ENCODE results near the gene PRDM5. TPM values are rescaled to one million over a fixed set of nuclear protein-coding genes. Genes with fewer than 3 reads are reported as not detected.

Gene PRDM5
- total and polyA plus RNA-seq, 7 donors = 0.56 to 3.4 (median 2.2) TPM

GRCh38 chr4:120760047-120760446, 162.5 kb downstream of the PRDM5 start:
- Histone ChIP-seq H3K4me1 (no peaks in the 10 kb centered on the region), H3K9me3 (no peaks in the 10 kb centered on the region), H3K27ac (no peak overlapping the region), H3K36me3 (ENCODE audit: insufficient read depth in 1 of 2, low read depth in 1 of 2) (no peaks in the 10 kb centered on the region), H3K4me3 (no peak overlapping the region), H3K27me3 (ENCODE audit: insufficient read depth in 3 of 3, low read length in 2 of 3) (no peaks in the 10 kb centered on the region)
- no peak for DNase-seq
- no peak for ATAC-seq
- TF ChIP-seq CTCF (IDR thresholded peaks at IDR 0.05) = no peak
- intact Hi-C loops (cut with DNase I) = no loop called here
- 92 to 98% (median 97%) methylated on average over 2 of the region's 2 CpGs for WGBS, 3 donors

- no peaks in the 10 kb centered on the region for H3K36me3 ChIP-seq (ENCODE audit: insufficient read depth in 1 of 2, low read depth in 1 of 2)
- no peak overlapping the region for H3K4me3 ChIP-seq
- no peak overlapping the region for H3K27ac ChIP-seq
- WGBS, 3 donors = 67 to 79% (median 72%) methylated on average over 1 of the region's 1 CpG
- H3K9me3 ChIP-seq = no peaks in the 10 kb centered on the region
- no peak for TF ChIP-seq CTCF (IDR thresholded peaks at IDR 0.05)
- no peaks in the 10 kb centered on the region for H3K4me1 ChIP-seq
- ATAC-seq = no peak
- no peaks in the 10 kb centered on the region for H3K27me3 ChIP-seq (ENCODE audit: insufficient read depth in 3 of 3, low read length in 2 of 3)
- no peak for DNase-seq
- intact Hi-C loops (cut with DNase I) = no loop called here
Observed at GRCh38 chr4:120755864-120756263, 166.7 kb downstream of the PRDM5 start.

- Histone ChIP-seq H3K36me3 (ENCODE audit: insufficient read depth in 1 of 2, low read depth in 1 of 2) (no peaks in the 10 kb centered on the region), H3K27me3 (ENCODE audit: insufficient read depth in 3 of 3, low read length in 2 of 3) (no peaks in the 10 kb centered on the region), H3K27ac (no peak overlapping the region), H3K9me3 (no peaks in the 10 kb centered on the region), H3K4me1 (no peaks in the 10 kb centered on the region), H3K4me3 (no peak overlapping the region)
- ATAC-seq (no peak), DNase-seq (no peak)
- no peak for TF ChIP-seq CTCF (IDR thresholded peaks at IDR 0.05)
- WGBS, 3 donors = 69 to 92% (median 74%) methylated on average over 4 of the region's 4 CpGs
- intact Hi-C loops (cut with DNase I) = no loop called here
Observed at GRCh38 chr4:120754590-120754989, 167.9 kb downstream of the PRDM5 start.

GRCh38 chr4:120753854-120754253, 168.7 kb downstream of the PRDM5 start:
- no peaks in the 10 kb centered on the region for H3K4me1 ChIP-seq
- no peak overlapping the region for H3K27ac ChIP-seq
- ATAC-seq (peak in 1 of 4 donors; percentile 76), DNase-seq (no peak)
- H3K4me3 ChIP-seq = no peak overlapping the region
- no peak for TF ChIP-seq CTCF (IDR thresholded peaks at IDR 0.05)
- WGBS, 3 donors = 61 to 68% (median 65%) methylated on average over 1 of the region's 1 CpG
- intact Hi-C loops (cut with DNase I) = no loop called here
- no peaks in the 10 kb centered on the region for H3K27me3 ChIP-seq (ENCODE audit: insufficient read depth in 3 of 3, low read length in 2 of 3)
- H3K9me3 ChIP-seq = no peaks in the 10 kb centered on the region
- no peaks in the 10 kb centered on the region for H3K36me3 ChIP-seq (ENCODE audit: insufficient read depth in 1 of 2, low read depth in 1 of 2)

- no peak for DNase-seq
- no peak for ATAC-seq
Observed at GRCh38 chr4:120750152-120750525, 172.4 kb downstream of the PRDM5 start.

More at GRCh38 chr4:120750152-120750525, 172.4 kb downstream of the PRDM5 start:
- H3K9me3 ChIP-seq = no peaks in the 10 kb centered on the region
- WGBS, 3 donors = 99 to 100% (median 99%) methylated on average over 5 of the region's 5 CpGs
- H3K4me1 ChIP-seq = no peaks in the 10 kb centered on the region
- intact Hi-C loops (cut with DNase I) = no loop called here
- H3K36me3 ChIP-seq (ENCODE audit: insufficient read depth in 1 of 2, low read depth in 1 of 2) = no peaks in the 10 kb centered on the region
- H3K4me3 ChIP-seq = no peak overlapping the region
- no peak overlapping the region for H3K27ac ChIP-seq
- no peak for TF ChIP-seq CTCF (IDR thresholded peaks at IDR 0.05)
- H3K27me3 ChIP-seq (ENCODE audit: insufficient read depth in 3 of 3, low read length in 2 of 3) = no peaks in the 10 kb centered on the region
